GM12891 (cell line): ENCODE measurements around the gene LCOR.
A peak's percentile ranks its signal among the peaks of the same experiment; 100 is the strongest.

Source experiments
- DNase-seq: peaks from one replicate; pipeline ENCODE4 v3.0.0; 2011; ENCODE audit warnings: low spot score; ENCODE audit not compliant: insufficient read length
- FAIRE-seq: peaks from 2 replicates; lab custom pipeline; 2011; peaks lifted over from hg19 to GRCh38; lab: Jason Lieb, UNC
- PAX5 ChIP-seq: IDR thresholded peaks from 2 replicates; pipeline ENCODE4 v1.6.1; 2011; ENCODE audit warnings: low read length, moderate library complexity, mild to moderate bottlenecking; ENCODE audit not compliant: insufficient read depth, severe bottlenecking
- POLR2A ChIP-seq: IDR thresholded peaks from 2 replicates; pipeline ENCODE4 v1.6.1; 2011; ENCODE audit warnings: low read depth, low read length, control low read depth
- POLR2AphosphoS5 ChIP-seq: IDR thresholded peaks from 2 replicates; pipeline ENCODE4 v1.6.1; 2011; ENCODE audit warnings: low read depth, low read length, control low read depth
- POU2F2 ChIP-seq: IDR thresholded peaks from 2 replicates; pipeline ENCODE4 v1.6.1; 2011; ENCODE audit warnings: low read depth, mild to moderate bottlenecking, control low read depth, low read length, moderate library complexity
- SPI1 ChIP-seq: IDR thresholded peaks from 2 replicates; pipeline ENCODE4 v1.6.1; 2011; ENCODE audit warnings: low read depth, low read length, control low read depth
- TAF1 ChIP-seq: IDR thresholded peaks from 2 replicates; pipeline ENCODE4 v1.6.1; 2011; ENCODE audit warnings: low read depth, low read length, control low read depth

Gene LCOR

GRCh38 chr10:96982149-96982930, 150.2 kb downstream of the LCOR start:
- no peak for FAIRE-seq
- TF ChIP-seq TAF1 (no peak), POLR2AphosphoS5 (no peak), SPI1 (no peak), POLR2A (no peak), POU2F2 (no peak), PAX5 (no peak)
- DNase-seq = no peak

- FAIRE-seq = peak; percentile 88
- TF ChIP-seq POLR2AphosphoS5 (no peak), SPI1 (no peak), POLR2A (no peak)
- DNase-seq = no peak
Measured at GRCh38 chr10:96984541-96985131, 152.5 kb downstream of the LCOR start.

DNA sequence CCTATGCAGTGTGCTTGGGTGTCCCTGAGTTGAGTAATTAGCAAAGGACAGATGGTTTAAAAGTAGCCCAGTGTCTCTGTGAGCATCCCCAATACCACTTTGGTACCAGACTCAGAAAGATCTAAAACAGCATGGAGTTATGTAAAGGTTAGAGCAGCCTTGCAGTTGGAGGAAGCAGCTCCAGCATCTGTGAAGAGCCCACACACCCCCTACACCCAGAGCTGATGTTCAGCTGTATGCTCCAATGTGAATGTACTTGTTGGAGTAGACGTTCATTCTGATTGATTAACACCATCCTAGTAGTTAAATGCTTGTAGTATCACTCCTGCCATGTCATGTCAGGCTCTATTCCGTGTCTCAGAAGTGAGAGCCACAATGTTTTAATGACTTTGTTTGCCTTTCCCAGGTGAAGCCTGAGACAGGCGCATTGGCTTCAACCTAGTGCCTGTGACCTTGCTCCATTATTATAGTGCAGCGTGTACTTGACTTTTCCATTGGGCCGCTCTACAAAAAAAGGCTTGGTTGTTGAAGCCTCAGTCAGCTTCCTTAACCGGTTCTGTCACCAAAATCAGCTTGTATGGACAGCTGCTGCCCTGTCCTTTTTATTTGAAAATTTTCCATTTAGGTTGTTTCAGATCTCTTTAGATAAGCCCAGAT, 154.2 kb downstream of the LCOR start:
- FAIRE-seq (peak; percentile 89), DNase-seq (no peak)
- no peak for TF ChIP-seq PAX5
- TF ChIP-seq TAF1 = no peak
- no peak for TF ChIP-seq POLR2AphosphoS5
- TF ChIP-seq POLR2A = no peak
- TF ChIP-seq SPI1 = no peak
- no peak for TF ChIP-seq POU2F2

- FAIRE-seq (no peak), DNase-seq (no peak)
- TF ChIP-seq POLR2A (no peak), SPI1 (no peak), POLR2AphosphoS5 (no peak)
Measured at GRCh38 chr10:96987141-96987841, 155.2 kb downstream of the LCOR start.

DNA sequence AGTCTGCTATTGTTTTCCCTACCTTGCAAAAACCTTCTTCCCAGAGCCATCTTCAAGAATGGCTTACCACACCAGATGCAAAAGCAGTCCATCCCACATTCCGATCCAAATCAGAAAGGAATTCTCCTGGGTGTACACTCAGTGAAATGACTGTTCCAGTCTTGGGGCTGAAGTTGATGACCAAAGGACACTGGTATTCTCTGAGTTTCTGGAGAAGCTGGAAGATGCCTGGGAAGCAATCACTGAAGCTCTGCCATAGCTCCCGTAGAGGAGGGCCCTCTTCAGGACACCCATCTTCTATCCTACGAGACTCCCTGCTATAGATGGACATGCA, 155.7 kb downstream of the LCOR start:
- DNase-seq (no peak), FAIRE-seq (peak; percentile 23)
- TF ChIP-seq SPI1 = no peak
- no peak for TF ChIP-seq POU2F2
- TF ChIP-seq TAF1 = no peak
- TF ChIP-seq POLR2A = no peak
- TF ChIP-seq POLR2AphosphoS5 = no peak
- TF ChIP-seq PAX5 = no peak

- FAIRE-seq = no peak
- DNase-seq = no peak
- TF ChIP-seq POLR2A (no peak), SPI1 (no peak), POU2F2 (no peak)
Measured at GRCh38 chr10:96988426-96988825, 156.3 kb downstream of the LCOR start.

DNA sequence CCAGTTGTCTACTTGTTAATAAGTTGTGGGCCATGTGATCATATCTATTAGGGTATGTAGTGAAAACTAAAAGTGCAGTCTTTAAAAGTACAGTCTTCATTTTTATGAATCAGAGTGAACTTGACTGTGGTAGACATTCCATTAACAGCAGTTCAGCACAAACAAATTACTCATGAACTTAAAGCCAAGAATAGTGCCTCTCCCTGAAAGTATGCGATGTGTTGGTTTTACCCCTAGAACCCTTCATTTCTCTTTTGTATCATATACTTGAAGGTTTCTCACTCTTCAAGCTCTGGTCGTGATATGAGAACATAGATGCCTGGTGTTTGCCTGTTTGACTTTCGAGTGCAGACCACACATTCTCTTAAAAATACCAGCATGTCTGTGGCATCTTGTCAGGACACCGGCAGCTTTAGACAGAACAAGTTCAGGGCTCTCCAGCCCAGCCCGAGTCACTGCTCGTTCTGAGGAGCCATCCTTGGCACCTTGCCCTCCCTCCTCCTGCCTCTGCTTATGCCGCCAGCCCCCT, 159.3 kb downstream of the LCOR start:
- FAIRE-seq (peak; percentile 71), DNase-seq (no peak)
- no peak for TF ChIP-seq SPI1
- TF ChIP-seq PAX5 = no peak
- TF ChIP-seq TAF1 = no peak
- TF ChIP-seq POU2F2 = no peak
- no peak for TF ChIP-seq POLR2A
- TF ChIP-seq POLR2AphosphoS5 = no peak

- DNase-seq (no peak), FAIRE-seq (peak; percentile 94)
Measured at GRCh38 chr10:96992721-96993120, 160.6 kb downstream of the LCOR start.

DNA sequence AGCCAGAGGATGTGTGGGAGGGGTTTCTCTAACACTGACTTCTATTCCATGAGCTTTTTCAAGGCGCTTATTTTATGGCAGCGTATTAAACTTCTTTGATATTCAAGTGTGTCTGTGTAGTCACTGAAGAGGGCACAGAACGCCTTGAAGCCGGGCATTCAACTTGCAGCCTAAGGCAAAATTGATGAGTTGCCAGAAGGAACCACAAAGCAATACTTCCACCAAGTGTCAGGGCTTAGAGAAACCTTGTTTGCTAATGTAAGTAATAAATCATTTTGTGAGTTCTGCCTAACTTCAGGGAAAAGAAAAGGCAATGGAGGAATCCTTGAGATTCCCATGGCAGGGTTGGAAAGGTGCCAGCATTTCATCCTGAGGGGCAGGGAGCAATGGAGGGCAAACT, 163.8 kb downstream of the LCOR start:
- TF ChIP-seq TAF1 (no peak), POU2F2 (no peak), POLR2A (no peak), PAX5 (no peak), POLR2AphosphoS5 (no peak), SPI1 (no peak)
- no peak for DNase-seq
- no peak for FAIRE-seq

More at GRCh38 chr10:96992721-96993120, 160.6 kb downstream of the LCOR start:
- TF ChIP-seq POLR2A = no peak
- no peak for TF ChIP-seq PAX5
- TF ChIP-seq POLR2AphosphoS5 = no peak
- no peak for TF ChIP-seq TAF1
- TF ChIP-seq POU2F2 = no peak
- peak; percentile 90 for TF ChIP-seq SPI1

GRCh38 chr10:96996275-96996965, 164.3 kb downstream of the LCOR start:
- FAIRE-seq (peak; percentile 86), DNase-seq (no peak)
- no peak for TF ChIP-seq PAX5
- TF ChIP-seq TAF1 = no peak
- TF ChIP-seq POLR2A = no peak
- TF ChIP-seq POU2F2 = no peak
- no peak for TF ChIP-seq SPI1
- TF ChIP-seq POLR2AphosphoS5 = no peak
